GM04504 (cell line): ENCODE results near the gene LAPTM4A.

Source experiments
- DNase-seq: peaks from one replicate; pipeline ENCODE4 v3.0.0-alpha.2; 2012; ENCODE audit warnings: low read depth

The LAPTM4A gene

GRCh38 chr2:20019747-20020146 is 31.7 kb downstream of the LAPTM4A start:
- DNase-seq = no peak

GRCh38 chr2:20018601-20019152 is 32.8 kb downstream of the LAPTM4A start:
- no peak for DNase-seq

- DNase-seq = no peak
Measured at GRCh38 chr2:20016346-20016745, 35.1 kb downstream of the LAPTM4A start.

GRCh38 chr2:20015482-20016083 is 35.8 kb downstream of the LAPTM4A start:
- peak; percentile 34 for DNase-seq

GRCh38 chr2:20013126-20013849 is 38.1 kb downstream of the LAPTM4A start:
- DNase-seq = no peak

- no peak for DNase-seq
Measured at GRCh38 chr2:20012282-20013125, 38.9 kb downstream of the LAPTM4A start, which contains the start of gene MATN3. TSS of gene MATN3 (minus strand) at chr2:20012668. CDS start at chr2:20012631, 37 bp downstream.

- no peak for DNase-seq
Measured at GRCh38 chr2:20012032-20012281, 39.5 kb downstream of the LAPTM4A start.

- DNase-seq = no peak
Measured at GRCh38 chr2:20011276-20012031, 40.0 kb downstream of the LAPTM4A start.

GRCh38 chr2:20008703-20009102 is 42.7 kb downstream of the LAPTM4A start:
- no peak for DNase-seq

- DNase-seq = no peak
Measured at GRCh38 chr2:20005891-20006470, 45.4 kb downstream of the LAPTM4A start.

GRCh38 chr2:20005067-20005627 is 46.3 kb downstream of the LAPTM4A start:
- no peak for DNase-seq

- DNase-seq = no peak
Measured at GRCh38 chr2:20001361-20001863, 50.0 kb downstream of the LAPTM4A start.

- DNase-seq = no peak
Measured at GRCh38 chr2:19993731-19994130, 57.7 kb downstream of the LAPTM4A start.

GRCh38 chr2:19991895-19992294 is 59.5 kb downstream of the LAPTM4A start:
- DNase-seq = no peak

GRCh38 chr2:19990416-19990728 is 61.1 kb downstream of the LAPTM4A start:
- no peak for DNase-seq

GRCh38 chr2:19989667-19990415 is 61.6 kb downstream of the LAPTM4A start, which contains the start of gene WDR35:
TSS of gene WDR35 (minus strand) at chr2:19990105. CDS start at chr2:19990015, 90 bp downstream.
- peak; percentile 66 for DNase-seq

- DNase-seq = no peak
Measured at GRCh38 chr2:19989342-19989666, 62.1 kb downstream of the LAPTM4A start.

GRCh38 chr2:19988600-19988999 is 62.8 kb downstream of the LAPTM4A start:
- no peak for DNase-seq

- no peak for DNase-seq
Measured at GRCh38 chr2:19987936-19988335, 63.5 kb downstream of the LAPTM4A start.
